NCI-H1694 (cell line): ENCODE data around the gene ANKH.

ENCODE experiments used
- DNase-seq: peaks from one replicate; lab custom pipeline; 2025; lab: John Stamatoyannopoulos, UW

ANKH gene

GRCh38 chr5:14760548-14761002 lies 111.0 kb downstream of the ANKH start:
- DNase-seq = no peak

- no peak for DNase-seq
These were observed 111.6 kb downstream of the ANKH start for GRCh38 chr5:14759744-14760547.

DNA sequence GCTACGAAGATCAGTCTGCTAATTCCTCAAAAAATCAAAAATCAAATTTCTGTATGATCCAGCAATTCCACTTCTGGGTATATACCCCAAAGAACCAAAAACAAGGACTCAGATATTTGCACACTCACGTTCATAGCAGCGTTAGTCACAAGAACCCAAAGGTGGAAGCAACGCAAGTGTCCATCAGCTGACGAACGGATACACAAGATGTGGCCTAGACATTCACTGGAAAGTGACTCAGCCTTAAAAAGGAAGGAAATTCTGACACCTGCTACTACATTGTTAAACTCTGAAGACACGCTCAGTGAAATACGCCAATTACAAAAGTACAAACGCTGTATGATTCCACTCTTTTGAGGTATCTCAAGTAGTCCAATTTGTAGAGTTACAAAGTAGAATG lies 113.7 kb downstream of the ANKH start:
- DNase-seq = no peak

GRCh38 chr5:14756478-14756877 lies 115.1 kb downstream of the ANKH start:
- no peak for DNase-seq

DNA sequence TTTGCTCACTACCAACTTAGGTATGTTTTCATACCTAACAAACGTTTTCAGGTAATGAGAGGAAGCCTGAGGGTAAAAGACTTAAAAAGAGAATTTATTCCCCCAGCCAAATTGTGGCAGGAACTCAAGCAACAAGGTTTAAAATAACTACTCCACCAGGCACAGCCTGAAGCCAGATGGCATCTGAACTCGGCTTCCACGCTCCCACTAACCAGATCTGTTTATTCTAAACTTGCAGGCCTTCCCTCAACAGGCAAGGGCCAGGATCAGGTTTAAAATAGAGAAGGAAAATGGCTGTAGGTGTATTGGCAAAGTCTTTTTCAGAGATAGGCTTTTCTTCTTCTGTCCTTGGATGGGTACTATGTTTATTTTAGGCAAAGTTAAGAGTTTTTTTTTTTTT lies 117.6 kb downstream of the ANKH start:
- DNase-seq = peak; percentile 80

DNA sequence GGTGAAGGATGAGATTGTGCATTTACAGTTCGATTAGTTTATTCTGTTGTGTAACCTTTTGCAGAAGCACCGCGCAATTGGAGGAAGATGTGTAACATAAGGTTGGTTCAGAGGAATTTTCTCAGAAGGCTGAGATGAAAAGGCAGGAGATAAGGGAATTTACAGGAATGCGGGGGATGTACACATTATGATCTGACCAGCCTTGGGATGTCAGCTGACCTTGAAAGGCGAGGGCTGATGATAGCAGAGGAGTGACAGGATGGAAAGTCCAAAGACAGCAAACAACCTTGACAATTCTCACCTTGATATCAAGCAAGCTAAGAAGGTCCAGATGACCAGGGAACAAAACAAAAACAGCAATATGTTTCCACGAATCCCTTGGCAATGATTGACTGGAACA lies 118.3 kb downstream of the ANKH start:
- no peak for DNase-seq

GRCh38 chr5:14752497-14753071 lies 119.0 kb downstream of the ANKH start:
- no peak for DNase-seq

DNA sequence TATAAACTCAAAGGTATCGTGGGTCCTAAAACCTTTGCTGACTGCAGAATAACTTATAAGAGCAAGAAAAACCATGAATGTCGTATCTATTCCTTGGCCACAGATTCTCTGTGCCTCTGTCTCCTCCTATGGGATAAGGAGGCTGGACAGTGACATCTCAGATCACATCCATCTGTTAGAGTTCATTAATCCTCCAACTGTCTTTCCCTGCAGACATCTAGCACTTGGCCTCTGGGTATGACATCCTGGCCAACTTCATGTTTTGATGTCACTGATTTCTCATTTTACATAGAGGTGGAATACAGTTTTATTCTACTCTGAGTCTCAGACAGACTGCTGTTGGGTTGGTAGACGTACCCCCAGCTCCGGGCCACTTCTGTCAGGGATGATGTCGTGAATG lies 120.9 kb downstream of the ANKH start:
- no peak for DNase-seq

- no peak for DNase-seq
These were observed 121.9 kb downstream of the ANKH start for GRCh38 chr5:14749579-14750101.

DNA sequence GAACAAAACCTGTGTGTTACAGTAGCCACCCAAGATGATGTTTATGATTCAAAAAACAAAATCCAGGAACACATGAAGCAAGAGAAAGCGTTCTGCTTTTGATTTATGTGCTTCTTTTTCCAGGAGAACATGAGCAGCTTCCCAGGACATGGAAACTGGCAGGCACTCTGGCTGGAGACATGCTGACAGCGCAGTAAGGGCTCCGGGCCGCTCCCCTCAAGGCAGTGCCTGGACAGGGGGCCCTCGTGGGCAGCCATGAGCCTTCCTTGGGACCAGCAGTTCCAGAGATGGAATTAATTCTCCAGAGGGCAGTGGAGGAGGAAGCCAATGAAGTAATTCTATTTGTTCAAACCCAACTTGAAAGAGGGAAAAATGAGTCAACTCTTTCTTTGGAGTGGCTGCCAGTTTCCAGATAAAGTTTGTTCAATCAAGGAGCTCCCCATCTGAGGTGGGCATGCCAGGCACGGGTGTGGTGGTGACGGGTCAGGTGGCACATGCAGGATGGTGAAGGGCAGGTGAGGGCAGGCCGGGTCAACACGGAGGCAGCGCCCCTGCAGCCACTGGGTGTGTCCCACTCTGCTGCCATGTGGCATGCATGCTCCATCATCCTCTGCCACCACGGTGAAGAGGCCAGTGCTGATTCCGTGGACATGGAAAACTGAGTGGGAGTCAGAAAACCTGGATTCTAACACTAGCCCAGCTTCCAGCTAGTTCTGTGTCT lies 123.2 kb downstream of the ANKH start:
- no peak for DNase-seq

GRCh38 chr5:14745753-14746152 lies 125.8 kb downstream of the ANKH start:
- no peak for DNase-seq

DNA sequence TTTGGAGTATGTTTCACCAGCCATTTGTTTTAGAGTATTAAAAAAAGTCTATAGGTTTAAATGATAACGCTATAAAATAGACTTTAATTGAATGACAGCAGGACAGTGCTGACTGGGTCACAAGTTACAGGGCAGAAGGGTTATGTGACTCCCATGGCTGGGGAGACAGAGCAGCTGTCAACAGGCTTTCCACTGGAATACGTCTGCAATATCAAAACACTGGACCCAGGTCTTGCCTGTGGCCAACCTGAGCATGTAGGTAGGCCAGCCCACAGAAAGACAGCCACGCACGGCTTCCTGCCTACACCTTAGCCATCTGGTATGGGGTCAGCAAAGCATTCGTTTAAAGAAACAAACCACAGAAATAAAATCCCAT lies 126.4 kb downstream of the ANKH start:
- no peak for DNase-seq

- no peak for DNase-seq
These were observed 127.0 kb downstream of the ANKH start for GRCh38 chr5:14744296-14745187.

DNA sequence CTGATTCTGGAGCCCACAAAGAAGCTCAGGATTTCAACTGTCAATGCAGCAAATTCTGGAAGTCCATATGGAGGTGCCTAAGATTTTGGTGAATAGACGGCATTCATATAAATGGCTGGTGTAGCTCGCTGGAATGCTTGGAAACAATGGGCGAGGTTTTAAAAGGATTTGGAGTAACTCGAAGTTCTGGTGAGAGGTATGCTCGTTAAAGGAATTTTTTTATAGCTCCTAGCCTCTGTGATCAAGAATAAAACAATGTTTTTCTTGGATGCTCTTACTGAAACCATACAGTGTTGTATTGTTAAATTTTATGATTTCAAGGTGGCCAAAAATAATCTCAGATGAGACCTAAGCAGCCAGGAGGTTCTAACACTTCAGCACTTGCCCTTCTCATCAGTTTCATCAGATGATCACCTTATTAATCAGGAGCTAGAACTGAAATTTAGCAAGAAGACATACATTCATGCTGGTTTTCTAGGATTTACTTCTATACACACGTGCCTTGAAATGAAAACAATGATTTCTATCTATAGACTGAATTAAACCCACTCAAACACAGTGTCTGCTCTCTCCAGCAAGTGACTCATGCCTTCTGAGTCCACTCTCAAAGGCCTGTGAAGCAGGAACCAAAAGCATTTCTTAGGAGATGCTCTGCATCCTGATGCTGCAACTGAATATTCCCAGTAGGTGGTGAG lies 127.8 kb downstream of the ANKH start:
- DNase-seq = no peak

- no peak for DNase-seq
These were observed 129.1 kb downstream of the ANKH start for GRCh38 chr5:14742498-14742897.

DNA sequence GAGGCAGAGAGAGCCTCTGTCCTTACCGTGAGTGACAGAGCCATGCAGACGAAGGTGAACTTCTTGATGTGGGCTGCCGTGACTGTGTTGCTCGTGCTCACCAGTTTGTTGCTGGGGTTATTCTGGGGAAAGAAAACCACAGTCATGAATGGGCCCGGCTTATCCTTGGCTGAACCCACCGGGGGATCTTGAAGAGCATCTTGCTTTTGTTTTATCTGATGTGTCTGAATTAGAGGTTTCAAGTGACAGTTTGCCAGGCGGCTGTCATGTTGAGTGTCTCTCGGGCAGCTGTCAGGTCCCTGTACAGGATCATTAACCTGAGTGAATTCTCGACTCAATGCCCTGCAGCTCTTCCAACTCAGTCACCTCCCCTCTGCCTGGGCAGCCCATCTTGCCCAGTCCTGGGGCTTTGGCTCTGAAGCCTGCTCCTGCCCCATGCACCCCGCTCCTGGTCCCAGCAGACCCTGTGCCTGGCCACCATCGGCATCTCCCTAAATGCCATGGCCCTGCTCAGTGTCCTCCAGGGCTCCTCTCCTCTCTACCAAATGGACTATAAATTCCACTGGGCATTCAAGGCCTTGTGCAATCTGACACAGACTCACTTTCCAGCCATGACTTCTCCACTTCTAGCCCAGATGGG lies 129.7 kb downstream of the ANKH start:
- DNase-seq = peak; percentile 30

GRCh38 chr5:14741131-14741530 lies 130.4 kb downstream of the ANKH start:
- DNase-seq = peak; percentile 84

- DNase-seq = no peak
These were observed 131.6 kb downstream of the ANKH start for GRCh38 chr5:14739981-14740380.

GRCh38 chr5:14739538-14739937 lies 132.0 kb downstream of the ANKH start:
- no peak for DNase-seq

DNA sequence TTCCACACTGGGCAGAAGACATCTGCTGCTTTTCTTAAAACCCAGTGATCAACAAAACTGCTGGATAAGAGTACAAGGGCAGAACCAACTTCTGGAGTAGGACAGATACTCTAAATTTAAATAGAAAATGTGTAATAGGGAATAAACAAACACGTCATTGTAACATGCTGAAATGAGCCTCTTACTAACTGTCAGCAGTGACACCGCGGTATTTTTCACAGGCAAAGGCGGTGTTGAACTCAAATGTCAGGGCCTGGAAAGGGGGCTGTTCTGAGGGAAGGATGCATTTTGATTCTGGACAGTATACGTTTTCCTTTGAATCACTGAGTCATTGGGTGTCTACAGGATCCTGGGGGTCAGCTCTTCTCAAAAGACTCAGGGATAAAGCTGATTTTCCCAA lies 133.5 kb downstream of the ANKH start:
- DNase-seq = no peak

DNA sequence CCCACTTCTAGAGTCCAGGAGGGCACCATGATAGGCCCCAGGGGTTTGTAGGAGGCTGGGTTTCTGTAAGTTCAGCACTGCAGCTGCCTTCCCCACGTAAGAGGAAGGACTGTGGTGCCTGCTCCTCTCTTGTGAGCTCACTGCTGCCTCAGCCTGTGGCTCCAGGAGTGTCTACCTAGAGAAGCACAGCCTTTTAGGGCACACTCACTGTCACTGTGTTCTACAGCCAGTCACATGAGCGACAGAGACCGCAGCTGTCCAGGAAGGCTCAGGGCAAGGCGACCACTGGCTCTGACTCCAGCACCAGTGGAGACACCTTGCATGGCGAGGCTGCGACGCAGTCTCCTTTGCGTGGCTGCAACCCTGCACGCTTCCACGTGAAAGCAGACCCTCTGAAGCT lies 134.3 kb downstream of the ANKH start:
- DNase-seq = no peak
